Measurements from ENCODE around the gene ARHGEF28.

DNA sequence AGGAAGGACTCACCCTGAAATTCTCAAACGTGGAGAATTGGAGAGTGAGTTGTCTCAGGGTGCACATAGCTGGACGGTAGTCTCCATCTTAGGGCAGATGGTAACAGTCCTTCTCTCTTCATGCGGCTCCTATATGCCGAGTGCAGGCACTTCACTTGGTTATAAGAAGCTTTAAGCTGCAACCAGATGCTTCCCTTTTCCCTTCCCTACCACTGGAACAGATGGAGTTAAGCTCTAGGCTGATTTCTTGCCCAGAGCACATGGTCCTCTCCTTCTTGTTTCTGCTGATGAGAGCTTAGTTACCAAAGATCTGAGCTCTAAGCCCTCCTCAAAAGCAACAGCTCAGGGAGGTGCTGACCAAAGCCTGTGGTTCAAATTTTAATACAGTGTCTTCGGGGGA, 355.7 kb downstream of the ARHGEF28 start:
- no peak for TF ChIP-seq YY1 (IDR thresholded peaks at IDR 0.05; ENCODE audit: insufficient read depth, insufficient read length)
- no peak for TF ChIP-seq ZNF274 (IDR thresholded peaks at IDR 0.05; ENCODE audit: low read depth, low read length)
- TF ChIP-seq SUZ12 (IDR thresholded peaks at IDR 0.05; ENCODE audit: extremely low read depth, insufficient read depth, insufficient read length): no peak
